ENCODE results near the gene PODNL1.
A peak's percentile ranks its signal among the peaks of the same experiment; 100 is the strongest.
"Not testable (repeated sequence)": the region's sequence is repeated elsewhere in the genome, so short reads cannot be mapped to it uniquely, and the experiment has no call there.

Gene PODNL1

GRCh38 chr19:13973479-13973878, 35.3 kb upstream of the PODNL1 start:
- DNase-seq = not testable (repeated sequence)

- DNase-seq = no peak
These were observed 34.3 kb upstream of the PODNL1 start for GRCh38 chr19:13972368-13973155.

GRCh38 chr19:13971868-13972267, 33.7 kb upstream of the PODNL1 start:
- not testable (repeated sequence) for DNase-seq

GRCh38 chr19:13969897-13970296, 31.7 kb upstream of the PODNL1 start:
- DNase-seq = no peak

GRCh38 chr19:13968999-13969398, 30.8 kb upstream of the PODNL1 start:
- no peak for DNase-seq

- no peak for DNase-seq
These were observed 30.2 kb upstream of the PODNL1 start for GRCh38 chr19:13968383-13968935.

- DNase-seq = not testable (repeated sequence)
These were observed 29.0 kb upstream of the PODNL1 start for GRCh38 chr19:13967206-13967605.

- DNase-seq = no peak
These were observed 28.5 kb upstream of the PODNL1 start for GRCh38 chr19:13966684-13967128.

GRCh38 chr19:13965926-13966683, 27.9 kb upstream of the PODNL1 start:
- no peak for DNase-seq

- DNase-seq = no peak
These were observed 27.2 kb upstream of the PODNL1 start for GRCh38 chr19:13965377-13965896.

- no peak for DNase-seq
These were observed 26.6 kb upstream of the PODNL1 start for GRCh38 chr19:13964776-13965175.

- DNase-seq = no peak
These were observed 25.4 kb upstream of the PODNL1 start for GRCh38 chr19:13963603-13964105.

GRCh38 chr19:13962699-13963602, 24.7 kb upstream of the PODNL1 start:
- peak; percentile 14 for DNase-seq

- peak; percentile 58 for DNase-seq
These were observed 23.8 kb upstream of the PODNL1 start for GRCh38 chr19:13961826-13962698.

- no peak for DNase-seq
These were observed 22.9 kb upstream of the PODNL1 start for GRCh38 chr19:13960863-13961784.

GRCh38 chr19:13959962-13960862, 22.0 kb upstream of the PODNL1 start:
- peak; percentile 57 for DNase-seq

GRCh38 chr19:13959141-13959961, 21.1 kb upstream of the PODNL1 start:
- DNase-seq = no peak

GRCh38 chr19:13958043-13958442, 19.8 kb upstream of the PODNL1 start:
- peak; percentile 88 for DNase-seq
